ENCODE results near the gene ING1.
"Not testable (repeated sequence)": the region's sequence is repeated elsewhere in the genome, so short reads cannot be mapped to it uniquely, and the experiment has no call there.

The ING1 gene

DNA sequence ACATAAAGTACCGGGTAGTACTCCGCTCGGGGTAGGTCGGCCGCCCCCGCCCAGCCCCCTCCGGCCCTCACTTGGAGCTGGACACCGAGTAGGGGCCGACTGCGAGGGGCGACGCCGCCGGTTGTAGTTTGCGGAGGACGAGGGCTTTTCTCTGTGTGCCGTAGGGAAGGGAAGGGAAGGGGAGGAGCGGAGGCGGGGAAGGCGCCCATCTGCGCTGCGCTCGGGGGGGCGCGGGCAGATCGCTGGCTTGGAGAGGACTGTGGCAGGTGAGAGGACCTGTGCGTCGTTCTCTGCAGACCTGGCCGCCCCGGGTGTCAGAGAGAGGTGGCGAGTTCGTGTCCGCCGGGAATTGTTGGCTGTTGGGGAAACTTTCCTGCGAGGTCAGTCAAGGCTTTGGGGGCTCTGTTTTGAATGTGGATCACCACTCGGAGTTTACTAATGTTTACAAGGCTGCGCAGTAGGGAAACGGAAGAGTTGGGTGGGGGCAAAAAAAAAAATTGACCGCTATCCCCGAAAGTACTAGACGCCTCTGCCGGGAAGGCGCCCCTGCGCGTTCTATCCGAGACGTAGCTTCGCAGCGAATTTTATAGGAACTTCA is 1.4 kb downstream of the ING1 start:
- TF ChIP-seq, protein P1, sequence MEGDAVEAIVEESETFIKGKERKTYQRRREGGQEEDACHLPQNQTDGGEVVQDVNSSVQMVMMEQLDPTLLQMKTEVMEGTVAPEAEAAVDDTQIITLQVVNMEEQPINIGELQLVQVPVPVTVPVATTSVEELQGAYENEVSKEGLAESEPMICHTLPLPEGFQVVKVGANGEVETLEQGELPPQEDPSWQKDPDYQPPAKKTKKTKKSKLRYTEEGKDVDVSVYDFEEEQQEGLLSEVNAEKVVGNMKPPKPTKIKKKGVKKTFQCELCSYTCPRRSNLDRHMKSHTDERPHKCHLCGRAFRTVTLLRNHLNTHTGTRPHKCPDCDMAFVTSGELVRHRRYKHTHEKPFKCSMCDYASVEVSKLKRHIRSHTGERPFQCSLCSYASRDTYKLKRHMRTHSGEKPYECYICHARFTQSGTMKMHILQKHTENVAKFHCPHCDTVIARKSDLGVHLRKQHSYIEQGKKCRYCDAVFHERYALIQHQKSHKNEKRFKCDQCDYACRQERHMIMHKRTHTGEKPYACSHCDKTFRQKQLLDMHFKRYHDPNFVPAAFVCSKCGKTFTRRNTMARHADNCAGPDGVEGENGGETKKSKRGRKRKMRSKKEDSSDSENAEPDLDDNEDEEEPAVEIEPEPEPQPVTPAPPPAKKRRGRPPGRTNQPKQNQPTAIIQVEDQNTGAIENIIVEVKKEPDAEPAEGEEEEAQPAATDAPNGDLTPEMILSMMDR (IDR thresholded peaks at IDR 0.05; ENCODE audit: low read depth, low read length, missing control alignments): no peak
- in situ Hi-C loops (cut with HindIII; ENCODE audit: low sequenced_read_pairs): no loop called here
- DNase-seq (ENCODE audit: low read depth): no peak
- H3K4me3 ChIP-seq (ENCODE audit: low read depth, low read length): peak overlapping the region; percentile 93

DNA sequence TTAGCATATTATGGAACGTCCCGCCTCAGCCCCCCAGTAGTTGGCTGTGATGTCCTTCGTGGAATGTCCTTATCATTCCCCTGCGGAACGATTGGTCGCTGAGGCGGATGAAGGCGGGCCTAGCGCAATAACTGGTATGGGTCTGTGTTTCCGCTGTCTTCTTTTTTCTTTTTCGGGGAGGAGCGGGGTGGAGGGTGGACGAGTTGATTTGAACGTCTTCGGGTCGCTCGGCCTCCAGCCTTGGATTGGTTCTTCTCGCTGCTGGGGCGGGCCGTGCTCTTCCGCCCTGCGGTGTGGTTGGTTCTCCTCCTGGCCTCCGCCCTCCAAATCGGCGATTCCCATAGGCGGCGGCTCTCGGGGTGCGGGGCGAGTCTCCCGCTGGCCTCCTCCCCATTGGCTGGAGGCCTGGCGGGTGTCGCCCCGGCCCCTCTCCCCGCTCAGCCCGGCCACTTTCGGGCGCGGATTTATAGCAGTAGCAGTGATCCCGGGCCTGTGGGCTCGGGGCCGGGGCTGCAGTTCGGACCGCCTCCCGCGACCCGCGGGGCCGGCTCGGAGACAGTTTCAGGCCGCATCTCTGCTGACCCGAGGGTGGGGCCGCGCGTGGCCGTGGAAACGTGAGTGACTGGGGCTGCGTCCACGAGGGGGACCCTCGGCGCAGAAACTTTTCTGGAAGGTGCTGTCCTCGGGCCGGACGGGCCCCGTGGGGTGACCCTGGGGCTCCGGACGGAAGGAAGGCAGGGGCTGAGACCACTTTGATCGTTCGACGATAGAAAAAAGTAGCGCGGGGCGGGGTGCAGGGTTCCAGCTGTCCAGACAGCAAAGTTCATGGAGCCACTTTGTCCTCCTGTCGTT is 2.1 kb downstream of the ING1 start:
- in situ Hi-C loops (cut with HindIII; ENCODE audit: low sequenced_read_pairs): no loop called here
- DNase-seq (ENCODE audit: low read depth): peak; percentile 100
- H3K4me3 ChIP-seq (ENCODE audit: low read depth, low read length): peak overlapping the region; percentile 97
- TF ChIP-seq, protein P1 (IDR thresholded peaks at IDR 0.05; ENCODE audit: low read depth, low read length, missing control alignments): no peak

DNA sequence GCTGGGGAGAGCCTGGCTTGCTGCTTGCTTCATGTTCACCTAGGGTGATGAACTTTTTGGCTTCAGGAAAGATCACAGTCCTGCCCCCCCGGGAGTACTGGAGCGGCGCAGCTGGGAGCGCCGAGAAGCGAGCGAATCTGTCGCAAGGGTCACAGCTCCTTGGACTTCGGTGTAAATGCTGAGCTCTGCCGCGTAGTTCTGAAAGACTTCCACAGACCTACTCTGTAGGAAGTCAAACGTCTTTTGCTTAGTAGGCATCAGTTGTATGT is 2.7 kb downstream of the ING1 start:
- DNase-seq (ENCODE audit: low read depth): no peak
- in situ Hi-C loops (cut with HindIII; ENCODE audit: low sequenced_read_pairs): no loop called here
- TF ChIP-seq, protein P1 (IDR thresholded peaks at IDR 0.05; ENCODE audit: low read depth, low read length, missing control alignments): no peak
- H3K4me3 ChIP-seq (ENCODE audit: low read depth, low read length): peak overlapping the region; percentile 97

DNA sequence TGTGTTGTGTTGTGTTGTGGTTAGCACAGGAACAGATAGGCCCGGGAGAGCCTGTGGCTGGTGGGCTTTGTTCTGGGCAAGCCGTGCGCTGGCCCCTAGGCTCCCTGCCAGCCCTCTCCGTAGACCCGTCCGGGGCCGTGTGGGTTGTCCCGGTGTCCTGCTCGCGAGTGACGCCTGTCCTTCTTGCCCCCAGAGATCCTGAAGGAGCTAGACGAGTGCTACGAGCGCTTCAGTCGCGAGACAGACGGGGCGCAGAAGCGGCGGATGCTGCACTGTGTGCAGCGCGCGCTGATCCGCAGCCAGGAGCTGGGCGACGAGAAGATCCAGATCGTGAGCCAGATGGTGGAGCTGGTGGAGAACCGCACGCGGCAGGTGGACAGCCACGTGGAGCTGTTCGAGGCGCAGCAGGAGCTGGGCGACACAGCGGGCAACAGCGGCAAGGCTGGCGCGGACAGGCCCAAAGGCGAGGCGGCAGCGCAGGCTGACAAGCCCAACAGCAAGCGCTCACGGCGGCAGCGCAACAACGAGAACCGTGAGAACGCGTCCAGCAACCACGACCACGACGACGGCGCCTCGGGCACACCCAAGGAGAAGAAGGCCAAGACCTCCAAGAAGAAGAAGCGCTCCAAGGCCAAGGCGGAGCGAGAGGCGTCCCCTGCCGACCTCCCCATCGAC is 5.7 kb downstream of the ING1 start:
- H3K4me3 ChIP-seq (ENCODE audit: low read depth, low read length): no peak overlapping the region
- no peak for DNase-seq (ENCODE audit: low read depth)
- TF ChIP-seq, protein P1 (IDR thresholded peaks at IDR 0.05; ENCODE audit: low read depth, low read length, missing control alignments): no peak
- in situ Hi-C loops (cut with HindIII; ENCODE audit: low sequenced_read_pairs): no loop called here

DNA sequence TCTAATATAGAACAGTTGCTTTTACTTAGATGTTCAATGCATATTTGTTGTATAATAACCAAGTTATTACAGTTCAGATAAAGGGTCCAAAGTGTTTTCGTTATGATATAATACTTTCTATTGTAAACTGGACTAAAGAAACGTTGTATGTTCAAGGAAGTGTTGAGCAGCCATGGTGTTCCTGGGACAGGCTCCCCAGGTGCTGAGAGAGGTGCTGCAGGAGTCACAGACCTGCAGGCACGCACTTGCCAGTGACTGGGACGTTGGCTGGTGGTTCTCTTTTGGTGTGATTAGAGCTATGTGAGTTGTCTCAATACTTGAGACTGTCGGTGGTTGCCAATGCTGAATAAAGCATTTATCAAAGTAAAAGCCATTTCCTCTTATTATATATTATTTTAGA is 9.5 kb downstream of the ING1 start:
- in situ Hi-C loops (cut with HindIII; ENCODE audit: low sequenced_read_pairs): no loop called here
- TF ChIP-seq, protein P1 (IDR thresholded peaks at IDR 0.05; ENCODE audit: low read depth, low read length, missing control alignments): no peak
- no peak overlapping the region for H3K4me3 ChIP-seq (ENCODE audit: low read depth, low read length)
- no peak for DNase-seq (ENCODE audit: low read depth)

DNA sequence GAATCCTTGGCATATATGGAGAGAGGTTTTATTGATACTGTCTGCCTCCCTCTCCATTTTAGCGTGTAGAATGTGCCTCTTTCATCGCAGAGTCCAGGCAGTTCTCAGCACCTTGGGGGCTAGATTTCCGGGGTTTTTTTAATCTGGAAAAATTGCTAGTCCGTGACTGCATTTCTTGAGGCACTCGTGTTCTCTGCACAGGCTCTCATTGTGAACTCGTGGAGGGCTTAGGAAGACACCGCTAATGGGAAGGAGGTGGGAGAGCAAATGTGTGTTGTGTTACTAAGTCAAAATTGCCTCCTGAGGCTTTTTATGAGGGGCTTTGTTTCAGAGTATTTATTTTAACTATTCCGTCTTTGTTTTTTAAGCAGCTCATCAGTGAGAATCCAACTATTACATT is 10.1 kb downstream of the ING1 start:
- in situ Hi-C loops (cut with HindIII; ENCODE audit: low sequenced_read_pairs): no loop called here
- no peak overlapping the region for H3K4me3 ChIP-seq (ENCODE audit: low read depth, low read length)
- no peak for DNase-seq (ENCODE audit: low read depth)
- TF ChIP-seq, protein P1 (IDR thresholded peaks at IDR 0.05; ENCODE audit: low read depth, low read length, missing control alignments): no peak

DNA sequence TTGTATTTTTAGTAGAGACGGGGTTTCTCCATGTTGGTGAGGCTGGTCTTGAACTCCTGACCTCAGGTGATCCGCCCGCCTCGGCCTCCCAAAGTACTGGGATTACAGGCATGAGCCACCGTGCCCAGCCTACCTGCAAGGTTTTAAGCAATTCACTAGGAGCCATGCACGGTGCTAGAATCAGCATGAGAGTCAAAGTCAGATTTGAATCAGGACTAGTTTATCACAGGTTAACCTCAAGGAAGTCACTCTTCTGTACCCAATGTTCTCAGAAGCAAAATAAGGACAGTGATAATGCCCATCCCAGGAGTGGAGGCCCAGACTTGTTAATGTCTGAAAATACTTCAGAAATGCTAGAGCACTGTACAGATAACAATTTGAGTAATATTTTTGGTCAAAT is 12.7 kb downstream of the ING1 start:
- in situ Hi-C loops (cut with HindIII; ENCODE audit: low sequenced_read_pairs); H3K4me3 ChIP-seq (ENCODE audit: low read depth, low read length); DNase-seq (ENCODE audit: low read depth): not testable (repeated sequence)
